ENCODE data around the gene METTL24.

METTL24 gene

GRCh38 chr6:110266996-110267395 is 91.2 kb downstream of the METTL24 start:
- DNase-seq (ENCODE audit: low read depth in 1 of 2, low spot score in 1 of 2): no peak
- Histone ChIP-seq H3K27ac (replicated peaks) (no peak overlapping the region), H3K4me3 (replicated peaks; ENCODE audit: insufficient read depth, low read length) (no peak overlapping the region), H3K27me3 (ENCODE audit: insufficient read depth, poor library complexity, severe bottlenecking) (no peaks in the 10 kb centered on the region)
- no peak for TF ChIP-seq POLR2AphosphoS5 (IDR thresholded peaks at IDR 0.05; ENCODE audit: low read depth)
- TF ChIP-seq GABPA (IDR thresholded peaks at IDR 0.05; ENCODE audit: low read depth): no peak
- no peak for TF ChIP-seq CTCF (IDR thresholded peaks at IDR 0.05; ENCODE audit: insufficient read depth, low read length)

DNA sequence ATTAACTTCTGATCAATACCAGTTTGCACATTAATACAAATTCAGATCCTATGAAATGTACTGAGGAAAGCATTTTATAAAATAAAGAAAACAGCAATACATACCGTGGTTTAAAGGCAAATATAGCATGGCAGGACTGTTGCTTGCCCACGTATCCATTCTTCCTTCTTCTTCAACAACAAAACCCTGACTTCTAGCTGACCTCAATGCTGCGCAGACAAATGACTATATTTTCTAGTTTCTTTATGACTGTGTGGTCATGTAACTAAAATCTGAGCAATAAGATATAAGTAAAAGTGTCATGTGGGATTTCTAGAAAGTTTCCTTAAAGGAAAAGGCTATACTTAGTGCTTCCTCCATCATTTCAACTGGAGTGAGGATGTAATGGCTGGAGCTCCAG is 92.9 kb downstream of the METTL24 start:
- Histone ChIP-seq H3K27me3 (ENCODE audit: insufficient read depth, poor library complexity, severe bottlenecking) (no peaks in the 10 kb centered on the region), H3K27ac (replicated peaks) (no peak overlapping the region), H3K4me3 (replicated peaks; ENCODE audit: insufficient read depth, low read length) (no peak overlapping the region)
- DNase-seq (ENCODE audit: low read depth in 1 of 2, low spot score in 1 of 2): no peak
- TF ChIP-seq GABPA (IDR thresholded peaks at IDR 0.05; ENCODE audit: low read depth) (no peak), POLR2AphosphoS5 (IDR thresholded peaks at IDR 0.05; ENCODE audit: low read depth) (no peak), CTCF (IDR thresholded peaks at IDR 0.05; ENCODE audit: insufficient read depth, low read length) (no peak), SPI1 (IDR thresholded peaks at IDR 0.05; ENCODE audit: borderline replicate concordance, low read depth) (no peak)
- TF ChIP-seq, protein P1, sequence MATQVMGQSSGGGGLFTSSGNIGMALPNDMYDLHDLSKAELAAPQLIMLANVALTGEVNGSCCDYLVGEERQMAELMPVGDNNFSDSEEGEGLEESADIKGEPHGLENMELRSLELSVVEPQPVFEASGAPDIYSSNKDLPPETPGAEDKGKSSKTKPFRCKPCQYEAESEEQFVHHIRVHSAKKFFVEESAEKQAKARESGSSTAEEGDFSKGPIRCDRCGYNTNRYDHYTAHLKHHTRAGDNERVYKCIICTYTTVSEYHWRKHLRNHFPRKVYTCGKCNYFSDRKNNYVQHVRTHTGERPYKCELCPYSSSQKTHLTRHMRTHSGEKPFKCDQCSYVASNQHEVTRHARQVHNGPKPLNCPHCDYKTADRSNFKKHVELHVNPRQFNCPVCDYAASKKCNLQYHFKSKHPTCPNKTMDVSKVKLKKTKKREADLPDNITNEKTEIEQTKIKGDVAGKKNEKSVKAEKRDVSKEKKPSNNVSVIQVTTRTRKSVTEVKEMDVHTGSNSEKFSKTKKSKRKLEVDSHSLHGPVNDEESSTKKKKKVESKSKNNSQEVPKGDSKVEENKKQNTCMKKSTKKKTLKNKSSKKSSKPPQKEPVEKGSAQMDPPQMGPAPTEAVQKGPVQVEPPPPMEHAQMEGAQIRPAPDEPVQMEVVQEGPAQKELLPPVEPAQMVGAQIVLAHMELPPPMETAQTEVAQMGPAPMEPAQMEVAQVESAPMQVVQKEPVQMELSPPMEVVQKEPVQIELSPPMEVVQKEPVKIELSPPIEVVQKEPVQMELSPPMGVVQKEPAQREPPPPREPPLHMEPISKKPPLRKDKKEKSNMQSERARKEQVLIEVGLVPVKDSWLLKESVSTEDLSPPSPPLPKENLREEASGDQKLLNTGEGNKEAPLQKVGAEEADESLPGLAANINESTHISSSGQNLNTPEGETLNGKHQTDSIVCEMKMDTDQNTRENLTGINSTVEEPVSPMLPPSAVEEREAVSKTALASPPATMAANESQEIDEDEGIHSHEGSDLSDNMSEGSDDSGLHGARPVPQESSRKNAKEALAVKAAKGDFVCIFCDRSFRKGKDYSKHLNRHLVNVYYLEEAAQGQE (IDR thresholded peaks at IDR 0.05; ENCODE audit: insufficient replicate concordance, low read depth): no peak

DNA sequence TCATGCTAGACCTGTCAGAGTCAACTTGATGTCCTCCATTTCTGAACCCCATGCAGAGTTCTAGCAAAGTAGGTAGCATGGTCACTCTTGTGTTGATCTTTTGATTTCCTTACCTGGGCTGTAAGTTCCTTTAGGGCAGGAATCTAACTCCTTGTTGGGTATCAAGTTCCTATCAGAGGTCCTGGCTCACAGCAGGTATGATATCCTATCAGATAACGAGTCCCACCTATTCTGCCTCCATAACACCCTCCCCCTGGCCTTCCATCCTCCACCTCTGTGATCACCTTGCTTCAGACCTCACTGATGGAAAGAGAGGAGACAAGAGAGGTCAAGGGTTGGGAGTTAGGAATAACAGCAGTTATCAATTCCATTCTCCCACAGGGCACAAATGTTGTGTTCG is 101.8 kb downstream of the METTL24 start:
- Histone ChIP-seq H3K4me3 (replicated peaks; ENCODE audit: insufficient read depth, low read length) (no peak overlapping the region), H3K27ac (replicated peaks) (no peak overlapping the region), H3K27me3 (ENCODE audit: insufficient read depth, poor library complexity, severe bottlenecking) (no peaks in the 10 kb centered on the region)
- TF ChIP-seq SPI1 (IDR thresholded peaks at IDR 0.05; ENCODE audit: borderline replicate concordance, low read depth) (no peak), GABPA (IDR thresholded peaks at IDR 0.05; ENCODE audit: low read depth) (no peak), POLR2AphosphoS5 (IDR thresholded peaks at IDR 0.05; ENCODE audit: low read depth) (no peak), CTCF (IDR thresholded peaks at IDR 0.05; ENCODE audit: insufficient read depth, low read length) (no peak)
- TF ChIP-seq, protein P1 (IDR thresholded peaks at IDR 0.05; ENCODE audit: insufficient replicate concordance, low read depth): no peak
- DNase-seq (ENCODE audit: low read depth in 1 of 2, low spot score in 1 of 2): no peak

- H3K4me3 ChIP-seq (replicated peaks; ENCODE audit: insufficient read depth, low read length): no peak overlapping the region
- H3K27ac ChIP-seq (replicated peaks): no peak overlapping the region
- DNase-seq (ENCODE audit: low read depth in 1 of 2, low spot score in 1 of 2): no peak
- TF ChIP-seq POLR2AphosphoS5 (IDR thresholded peaks at IDR 0.05; ENCODE audit: low read depth) (no peak), SPI1 (IDR thresholded peaks at IDR 0.05; ENCODE audit: borderline replicate concordance, low read depth) (no peak), GABPA (IDR thresholded peaks at IDR 0.05; ENCODE audit: low read depth) (no peak)
- TF ChIP-seq, protein P1 (IDR thresholded peaks at IDR 0.05; ENCODE audit: insufficient replicate concordance, low read depth): peak; percentile 99
- no peaks in the 10 kb centered on the region for H3K27me3 ChIP-seq (ENCODE audit: insufficient read depth, poor library complexity, severe bottlenecking)
Observed at GRCh38 chr6:110255211-110255750, 102.9 kb downstream of the METTL24 start.
